ACC112 (cell line): Measurements from ENCODE around the gene PTCRA.

Experiments used
- H2AFZ ChIP-seq: fragments of 200-600 bp; sonication (generic); one replicate; pipeline ENCODE4 v1.6.0; 2017; ENCODE audit warnings: antibody characterized with exemption, low read length; ENCODE audit not compliant: unreplicated experiment
- H3K27ac ChIP-seq: fragments of 200-600 bp; sonication (generic); 2 replicates; pipeline ENCODE4 v1.5.1; 2014; ENCODE audit warnings: low read depth, mild to moderate bottlenecking, antibody characterized with exemption, low read length, moderate library complexity
- H3K27me3 ChIP-seq: fragments of 200-600 bp; sonication (generic); 2 replicates; pipeline ENCODE4 v1.6.1; 2014; ENCODE audit warnings: mild to moderate bottlenecking, antibody characterized with exemption, low read length, moderate library complexity, mixed read lengths; ENCODE audit not compliant: insufficient read depth
- H3K36me3 ChIP-seq: fragments of 200-600 bp; sonication (generic); 2 replicates; pipeline ENCODE4 v1.6.1; 2016; ENCODE audit warnings: mild to moderate bottlenecking, antibody characterized with exemption, low read length, moderate library complexity, mixed read lengths; ENCODE audit not compliant: insufficient read depth
- H3K4me1 ChIP-seq: fragments of 200-600 bp; sonication (generic); one replicate; pipeline ENCODE4 v1.6.1; 2016; ENCODE audit warnings: low read length, mixed read lengths; ENCODE audit not compliant: insufficient read depth, unreplicated experiment, control insufficient read depth
- H3K4me3 ChIP-seq: fragments of 200-600 bp; sonication (generic); 2 replicates; pipeline ENCODE4 v1.5.1; 2014; ENCODE audit warnings: mild to moderate bottlenecking, low read depth, low read length
- H3K79me2 ChIP-seq: fragments of 200-600 bp; sonication (generic); one replicate; pipeline ENCODE4 v1.6.0; 2016; ENCODE audit warnings: low read length; ENCODE audit not compliant: control insufficient read depth, unreplicated experiment, insufficient read depth

PTCRA gene

GRCh38 chr6:42973926-42974325 is 58.1 kb downstream of the PTCRA start:
- H2AFZ ChIP-seq, result no peak overlapping the region
- H3K4me3 ChIP-seq, result no peak overlapping the region
- no peaks in the 10 kb centered on the region for H3K36me3 ChIP-seq
- H3K27ac ChIP-seq, result no peak overlapping the region
- peaks cover 17% of the 10 kb centered on the region for H3K79me2 ChIP-seq
- H3K27me3 ChIP-seq, result no peaks in the 10 kb centered on the region
- H3K4me1 ChIP-seq, result peaks cover 18% of the 10 kb centered on the region

GRCh38 chr6:42974919-42975505 is 59.2 kb downstream of the PTCRA start:
- Histone ChIP-seq H3K4me3 (no peak overlapping the region), H3K36me3 (no peaks in the 10 kb centered on the region), H2AFZ (no peak overlapping the region), H3K27ac (no peak overlapping the region), H3K27me3 (no peaks in the 10 kb centered on the region), H3K4me1 (peaks cover 25% of the 10 kb centered on the region), H3K79me2 (peaks cover 17% of the 10 kb centered on the region)
